Right renal cortex interstitium (tissue), 3 donors: Measurements from ENCODE around the gene LDAF1. TPM values are rescaled to one million over a fixed set of nuclear protein-coding genes. Genes with fewer than 3 reads are reported as not detected.
"Not testable (repeated sequence)": the region's sequence is repeated elsewhere in the genome, so short reads cannot be mapped to it uniquely, and the experiment has no call there.

ENCODE experiments used
- DNase-seq, 3 donors: peaks; one replicate each; pipeline ENCODE4 v3.0.0-alpha.2; 2013; ENCODE audit warnings: low read depth in 3 of 3, low spot score in 2 of 3
- polyA plus RNA-seq, 3 donors: library from polyadenylated mRNA; unstranded; fragments of 120-200 nt; gene quantifications; one replicate each; pipeline ENCODE4 v1.2.1, GENCODE V29; 2013; ENCODE audit not compliant: insufficient read length in 3 of 3

The LDAF1 gene
- polyA plus RNA-seq = 10 to 100 TPM; 23.6 to 28.4 (median 24.4) TPM

DNA sequence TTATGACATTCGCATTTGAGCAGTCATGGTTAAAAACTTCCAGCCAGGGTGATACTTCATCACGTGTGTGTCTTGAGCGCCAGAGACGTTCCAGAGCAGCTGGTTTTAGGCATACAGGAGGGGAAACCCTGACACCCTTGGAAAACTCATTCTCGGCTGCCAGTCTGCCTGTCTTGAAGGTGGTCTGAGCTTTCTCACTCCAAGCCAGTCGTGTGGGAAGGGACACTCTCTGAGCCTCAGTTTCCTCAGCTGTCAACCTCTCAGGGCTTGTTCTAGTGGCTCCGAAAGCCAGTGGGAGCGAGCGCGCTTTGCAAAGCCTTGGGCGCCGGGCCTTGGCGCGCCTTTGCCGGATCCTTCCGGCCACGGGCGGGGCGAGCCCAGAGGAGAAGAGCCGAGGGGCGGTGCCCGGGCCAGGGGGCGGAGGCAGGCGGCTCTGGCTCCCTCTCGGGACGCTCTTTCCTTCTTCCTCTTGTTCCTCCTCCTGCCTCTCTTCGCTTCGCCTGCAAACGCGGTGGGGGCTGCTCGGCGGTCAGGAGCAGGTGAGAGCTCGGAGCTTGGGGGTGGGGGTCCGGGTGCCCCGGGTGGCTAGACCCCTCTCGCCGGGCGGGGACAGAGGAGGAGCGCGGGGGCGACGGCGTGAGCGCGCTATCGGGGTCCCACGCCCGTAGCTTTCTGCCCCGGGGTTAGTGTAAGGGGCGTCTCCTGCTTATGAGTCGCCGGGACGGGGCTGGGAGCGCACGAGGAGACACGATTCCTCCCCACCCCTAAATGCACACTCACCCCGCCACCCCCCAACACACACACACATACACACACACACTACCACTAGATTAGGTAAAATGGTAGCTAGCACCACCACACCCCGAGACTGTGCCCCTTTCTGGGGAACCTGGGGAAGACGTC lies at the start of gene LDAF1:
Gene LDAF1, plus strand, starts transcription at position 467 of the 903 bp plus-strand sequence. CDS start 2,509 bp downstream, outside the sequence.
- peak in 1 of 3 donors; percentile 67 for DNase-seq

DNA sequence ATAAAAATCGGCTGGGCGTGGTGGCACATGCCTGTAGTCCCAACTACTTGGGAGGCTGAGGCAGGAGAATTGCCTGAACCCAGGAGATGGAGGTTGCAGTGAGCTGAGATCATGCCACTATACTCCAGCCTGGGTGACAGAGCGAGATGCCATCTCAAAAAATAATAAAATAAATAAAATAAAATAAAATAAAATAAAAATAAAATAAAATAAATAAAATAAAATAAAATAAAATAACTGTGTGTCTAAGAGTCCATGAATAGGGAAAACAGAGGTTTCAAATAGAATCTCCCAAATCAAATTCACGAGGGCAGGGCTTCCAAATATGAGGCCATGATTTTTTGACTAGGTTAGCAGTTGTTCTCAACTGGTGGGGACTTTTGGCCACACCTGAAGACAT lies 42.9 kb upstream of the LDAF1 start:
- DNase-seq = not testable (repeated sequence)

DNA sequence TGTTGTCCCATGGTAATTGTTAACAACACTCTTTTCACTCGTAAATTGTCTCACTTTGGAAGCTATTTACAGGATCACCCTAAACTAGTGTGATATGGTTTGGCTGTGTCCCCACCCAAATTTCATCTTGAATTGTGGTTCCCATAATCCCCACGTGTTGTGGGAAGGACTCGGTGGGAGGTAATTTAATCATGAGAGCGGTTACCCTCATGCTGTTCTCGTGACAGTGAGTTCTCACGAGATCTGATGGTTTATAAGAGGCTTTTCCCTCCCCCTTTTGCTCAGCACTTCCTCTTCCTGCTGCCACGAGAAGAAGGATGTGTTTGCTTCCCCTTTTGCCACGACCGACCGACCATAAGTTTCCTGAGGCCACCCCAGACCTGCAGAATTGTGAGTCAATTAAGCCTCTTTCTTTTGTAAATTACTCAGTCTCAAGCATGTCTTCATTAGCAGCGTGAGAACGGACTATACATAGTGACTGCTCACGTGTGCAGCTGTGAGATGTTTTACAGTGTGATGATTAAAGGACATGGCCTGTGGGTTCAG lies 42.3 kb upstream of the LDAF1 start:
- no peak for DNase-seq

DNA sequence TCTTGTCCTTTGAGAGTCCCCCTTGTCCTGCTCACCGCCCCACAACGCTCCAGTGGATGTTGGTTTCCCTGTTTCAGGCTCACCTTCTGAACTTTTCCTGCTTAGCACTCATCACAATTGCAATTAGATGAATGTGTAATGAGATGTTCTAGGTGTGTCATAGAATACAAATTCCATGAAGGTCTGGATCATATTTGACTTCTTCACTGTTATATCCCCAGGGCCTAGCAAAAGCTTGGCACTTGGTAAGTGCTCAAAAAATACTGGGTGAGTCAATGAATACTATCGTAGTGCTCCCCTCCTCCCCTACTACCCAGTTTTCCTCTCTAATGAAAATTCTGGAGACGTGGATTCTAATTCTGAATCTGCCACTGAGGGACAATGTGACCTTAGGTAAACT lies 40.9 kb upstream of the LDAF1 start:
- DNase-seq = no peak

DNA sequence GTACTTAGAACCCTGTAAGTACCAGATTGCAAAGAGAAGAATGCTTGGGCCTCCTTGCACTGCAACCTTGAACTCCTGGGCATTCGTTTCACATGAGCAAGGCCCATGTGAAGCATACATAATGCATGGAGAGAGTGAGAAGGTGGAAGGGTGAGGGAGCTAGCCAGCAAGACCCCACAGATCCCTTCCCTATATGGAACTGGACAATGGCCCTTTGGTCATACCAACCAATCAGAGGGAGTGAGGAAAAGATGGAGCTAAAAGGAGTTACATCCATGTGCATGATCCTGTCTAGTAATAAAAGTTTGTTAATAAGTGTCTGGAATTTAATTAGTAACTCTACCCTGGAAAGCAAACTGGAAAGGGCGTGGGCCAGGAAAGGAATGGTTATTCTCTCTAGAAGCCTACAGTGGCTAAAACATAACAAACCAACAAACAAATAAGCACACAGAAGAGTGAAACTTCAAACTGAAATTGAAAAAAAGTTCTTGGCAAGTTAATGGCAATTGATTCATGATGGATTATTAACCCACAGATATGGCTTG lies 37.4 kb upstream of the LDAF1 start:
- DNase-seq = no peak

DNA sequence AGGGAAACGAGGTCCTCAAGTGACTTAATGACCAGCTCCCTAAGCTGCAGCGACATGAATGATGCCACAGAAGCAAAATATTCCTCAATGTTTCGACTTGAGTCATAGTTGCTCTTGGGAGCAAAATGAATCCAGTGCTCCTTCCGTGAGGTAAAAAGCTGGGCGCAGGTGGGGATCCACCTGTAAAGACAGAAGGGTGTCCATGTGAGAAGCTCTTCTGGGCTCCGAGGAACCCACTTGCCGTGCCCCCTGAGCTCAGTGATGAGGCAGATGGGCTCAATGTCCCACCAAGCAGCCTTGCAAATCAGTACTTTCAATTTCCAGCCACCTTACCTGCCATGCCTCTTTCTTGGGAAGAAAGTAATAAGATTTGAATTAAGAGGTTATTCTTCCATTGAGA lies 33.3 kb upstream of the LDAF1 start:
- no peak for DNase-seq

DNA sequence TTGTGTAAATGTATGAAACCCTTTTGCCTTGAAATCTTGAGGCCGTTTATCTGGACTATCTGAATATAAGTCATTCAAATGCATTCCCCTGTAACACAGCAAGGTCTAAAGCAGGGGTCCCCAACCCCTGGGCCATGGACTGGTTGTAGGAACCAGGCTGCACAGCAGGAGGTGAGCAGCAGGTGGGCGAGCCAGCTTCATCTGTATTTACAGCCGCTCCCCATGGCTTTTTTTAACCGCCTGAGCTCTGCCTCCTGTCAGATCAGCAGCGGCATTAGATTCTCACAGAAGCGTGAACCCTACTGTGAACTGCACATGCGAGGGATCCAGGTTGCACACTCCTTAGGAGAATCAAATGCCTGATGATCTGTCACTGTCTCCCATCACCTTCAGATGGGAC lies 32.0 kb upstream of the LDAF1 start:
- no peak for DNase-seq

DNA sequence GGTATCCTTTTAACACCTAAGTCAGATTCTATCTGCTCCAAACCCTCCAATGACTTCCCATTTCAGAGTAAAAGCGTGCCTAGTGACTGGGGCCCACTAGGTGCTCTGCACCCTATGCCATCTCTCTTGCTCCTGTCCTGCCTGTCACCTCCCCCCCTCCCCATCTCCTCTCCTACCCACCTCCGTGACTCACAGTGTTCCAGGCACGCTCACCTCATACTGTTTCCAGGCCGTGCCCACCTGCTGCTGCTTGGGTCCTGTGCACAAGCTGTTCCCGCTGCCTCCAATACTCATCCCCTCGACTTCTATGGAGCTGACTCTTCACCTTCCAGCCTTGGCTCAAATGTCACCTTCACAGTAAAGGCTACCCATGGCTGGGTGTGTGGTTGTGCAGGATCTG lies 29.5 kb upstream of the LDAF1 start:
- no peak for DNase-seq

DNA sequence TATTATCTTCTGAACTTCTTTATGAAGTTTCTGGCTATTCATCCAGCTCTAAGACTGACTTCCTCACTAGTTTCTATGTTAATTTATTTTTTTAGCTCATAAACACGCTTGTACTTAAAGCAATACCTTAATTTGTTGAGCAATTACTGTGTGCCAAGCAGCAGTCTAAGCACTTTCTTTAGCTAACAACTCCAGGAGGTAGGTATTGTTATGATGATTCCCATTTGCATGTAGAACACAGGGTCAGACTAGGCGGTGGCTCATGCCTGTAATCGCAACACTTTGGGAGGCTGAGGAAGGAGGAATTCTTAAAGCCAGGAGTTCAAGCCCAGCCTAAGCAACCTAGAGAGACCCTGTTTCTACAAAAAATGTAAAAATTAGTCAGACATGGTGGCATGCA lies 27.7 kb upstream of the LDAF1 start:
- DNase-seq = no peak

DNA sequence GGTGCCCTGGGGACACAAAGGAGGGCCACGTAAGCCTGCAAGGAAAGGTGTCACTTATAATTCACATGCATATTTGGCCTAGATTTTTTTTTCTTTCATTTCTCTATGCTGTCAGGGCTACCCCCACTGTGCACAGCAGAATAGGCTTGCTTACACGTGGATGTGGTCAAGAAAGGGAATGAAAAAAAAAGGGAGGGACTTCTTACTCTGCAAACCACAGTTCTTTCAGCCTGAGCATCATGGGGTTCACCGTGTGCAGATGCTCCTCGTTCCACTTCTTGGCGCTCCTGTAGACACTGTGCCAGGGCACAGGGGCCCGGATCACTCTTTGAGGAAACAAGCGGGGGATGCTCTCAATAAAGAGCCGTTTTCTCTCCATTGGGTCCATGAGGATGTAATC lies 24.4 kb upstream of the LDAF1 start:
- DNase-seq = no peak

DNA sequence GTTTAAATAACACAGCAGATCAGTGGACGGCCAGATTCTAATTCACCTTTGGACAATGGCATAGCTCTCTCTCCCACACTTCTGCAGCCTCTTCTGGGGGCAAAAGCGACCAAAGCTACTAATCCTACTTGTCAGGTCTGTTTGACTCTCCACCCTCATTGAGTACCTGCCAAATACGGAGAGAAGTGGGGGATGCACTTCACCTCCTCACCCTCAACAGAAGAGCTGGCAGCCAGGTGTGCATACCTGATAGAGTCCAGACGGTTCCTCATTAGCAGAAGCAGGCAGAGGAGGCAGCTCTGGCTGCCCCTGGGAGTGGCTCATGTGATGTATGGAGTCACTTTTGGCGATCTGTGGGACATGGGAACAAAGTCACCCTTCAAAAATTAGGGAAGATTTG lies 12.7 kb upstream of the LDAF1 start:
- DNase-seq = no peak

DNA sequence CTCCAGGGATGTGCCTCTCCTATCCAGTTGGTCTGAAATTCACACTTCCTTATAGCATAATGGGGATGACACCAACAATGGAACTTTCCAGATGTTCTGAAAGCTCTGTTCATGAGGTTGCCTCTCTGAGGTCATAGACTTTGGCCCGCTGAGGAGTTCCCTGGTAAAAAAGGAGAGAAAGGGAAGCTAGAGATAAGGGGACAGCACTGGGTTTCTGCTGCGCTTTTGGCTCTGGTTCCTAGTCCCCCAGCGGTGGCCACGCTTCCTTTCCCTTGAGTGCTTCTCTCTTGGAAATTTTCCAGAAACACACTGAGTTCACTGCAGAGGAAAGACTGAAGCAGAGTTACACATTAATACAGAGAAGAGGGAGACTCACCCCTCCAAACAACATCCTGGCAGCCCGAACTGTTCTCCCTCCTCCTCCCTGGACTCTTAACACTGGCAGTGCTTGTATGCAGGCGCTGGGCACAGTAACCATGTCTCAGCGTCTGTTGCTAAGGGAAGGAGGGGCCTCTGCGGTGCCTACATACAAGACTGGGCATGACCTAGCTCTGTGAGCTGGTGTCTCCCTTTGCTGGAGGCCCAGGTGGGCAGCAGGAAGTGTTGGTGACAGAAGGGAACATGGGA lies 8.0 kb upstream of the LDAF1 start, which contains the start of gene DNAH3:
Gene DNAH3, minus strand, starts transcription at position 472 of the 627 bp plus-strand sequence. CDS start 527 bp downstream, outside the sequence.
- DNase-seq = no peak

DNA sequence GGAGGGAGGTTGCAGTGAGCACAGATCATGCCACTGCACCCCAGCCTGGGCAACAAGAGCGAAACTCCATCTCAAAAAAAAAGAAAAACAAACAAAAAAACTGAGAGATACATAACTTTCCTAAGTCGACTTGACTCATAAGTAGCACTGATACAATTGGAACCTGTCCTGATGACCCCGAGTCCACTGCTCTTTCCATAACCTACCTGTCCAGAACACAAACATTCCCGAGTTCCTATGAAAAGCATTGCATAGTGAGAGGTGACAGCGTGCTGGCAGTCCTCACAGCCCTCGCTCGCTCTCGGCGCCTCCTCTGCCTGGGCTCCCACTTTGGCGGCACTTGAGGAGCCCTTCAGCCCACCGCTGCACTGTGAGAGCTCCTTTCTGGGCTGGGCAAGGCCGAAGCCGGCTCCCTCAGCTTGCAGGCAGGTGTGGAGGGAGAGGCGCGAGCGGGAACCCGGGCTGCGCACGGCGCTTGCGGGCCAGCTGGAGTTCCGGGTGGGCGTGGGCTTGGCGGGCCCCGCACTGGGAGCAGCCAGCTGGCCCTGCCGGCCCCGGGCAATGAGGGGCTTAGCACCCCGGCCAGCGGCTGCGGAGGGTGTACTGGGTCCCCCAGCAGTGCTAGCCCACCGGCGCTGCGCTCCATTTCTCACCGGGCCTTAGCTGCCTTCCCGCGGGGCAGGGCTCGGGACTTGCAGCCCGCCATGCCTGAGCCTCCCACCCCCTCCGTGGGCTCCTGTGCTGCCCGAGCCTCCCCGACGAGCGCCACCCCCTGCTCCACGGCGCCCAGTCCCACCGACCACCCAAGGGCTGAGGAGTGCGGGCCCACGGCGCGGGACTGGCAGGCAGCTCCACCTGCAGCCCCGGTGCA lies 6.1 kb upstream of the LDAF1 start:
- not testable (repeated sequence) for DNase-seq

DNA sequence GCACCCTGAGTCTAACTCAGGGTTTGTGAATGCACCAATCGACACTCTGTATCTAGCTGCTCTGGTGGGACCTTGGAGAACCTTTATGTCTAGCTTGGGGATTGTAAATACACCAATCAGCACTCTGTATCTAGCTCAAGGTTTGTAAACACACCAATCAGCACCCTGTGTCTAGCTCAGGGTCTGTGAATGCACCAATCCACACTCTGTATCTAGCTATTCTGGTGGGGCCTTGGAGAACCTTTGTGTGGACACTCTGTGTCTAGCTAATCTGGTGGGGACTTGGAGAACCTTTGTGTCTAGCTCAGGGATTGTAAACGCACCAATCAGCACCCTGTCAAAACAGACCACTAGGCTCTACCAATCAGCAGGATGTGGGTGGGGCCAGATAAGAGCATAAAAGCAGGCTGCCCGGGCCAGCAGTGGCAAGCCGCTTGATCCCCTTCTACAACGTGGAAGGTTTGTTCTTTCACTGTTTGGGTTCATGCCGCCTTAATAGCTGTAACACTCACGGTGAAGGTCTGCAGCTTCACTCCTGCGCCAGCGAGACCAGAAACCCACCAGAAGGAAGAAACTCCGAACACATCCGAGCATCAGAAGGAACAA lies 5.2 kb upstream of the LDAF1 start:
- not testable (repeated sequence) for DNase-seq

DNA sequence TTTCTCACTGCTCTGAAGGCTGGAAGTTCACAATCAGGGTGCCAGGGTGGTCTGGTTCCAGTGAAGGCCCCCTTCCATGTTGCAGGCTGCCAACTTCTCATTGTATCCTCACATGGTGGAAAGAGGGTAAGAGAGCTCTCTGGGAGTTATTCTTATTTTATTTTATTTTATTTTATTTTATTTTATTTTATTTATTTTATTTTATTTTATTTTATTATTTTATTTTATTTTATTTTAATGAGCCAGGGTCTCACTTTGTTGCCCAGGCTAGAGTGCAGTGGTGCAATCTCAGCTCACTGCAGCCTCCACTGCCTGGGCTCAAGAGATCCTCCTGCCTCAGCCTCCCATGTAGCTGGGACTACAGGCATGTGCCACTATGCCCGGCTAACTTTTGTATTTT lies 2.5 kb upstream of the LDAF1 start:
- DNase-seq = not testable (repeated sequence)

DNA sequence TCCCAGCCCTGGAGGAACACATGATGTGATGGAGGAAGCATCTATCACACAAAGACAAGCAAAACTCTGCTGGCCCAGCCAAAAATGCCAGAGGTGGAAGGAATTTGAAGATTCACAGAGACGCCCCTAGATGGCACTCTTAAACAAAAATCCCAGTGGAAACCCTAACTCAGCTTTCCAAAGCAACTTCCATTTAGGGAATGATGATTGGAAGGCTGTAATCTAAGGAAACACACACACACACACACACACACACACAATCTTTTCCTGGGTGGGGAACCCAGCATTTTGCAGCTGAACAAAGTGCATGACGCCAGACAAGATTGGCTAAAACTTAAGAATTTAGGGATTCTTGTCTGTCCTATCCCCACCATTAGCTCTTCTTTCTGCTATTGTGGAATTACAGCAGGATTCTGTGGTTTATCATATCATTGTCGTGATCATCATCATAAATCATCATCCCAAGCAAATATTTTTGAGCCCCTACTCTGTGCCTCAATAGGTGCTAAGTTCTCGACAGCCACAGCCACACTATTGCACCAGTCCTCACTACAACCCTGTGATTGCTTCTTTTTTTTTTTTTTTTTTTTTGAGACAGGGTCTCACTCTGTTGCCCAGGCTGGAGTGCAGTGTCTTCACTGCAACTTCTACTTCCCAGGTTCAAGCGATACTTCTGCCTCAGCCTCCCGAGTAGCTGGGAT lies 1.6 kb upstream of the LDAF1 start:
- no peak for DNase-seq

DNA sequence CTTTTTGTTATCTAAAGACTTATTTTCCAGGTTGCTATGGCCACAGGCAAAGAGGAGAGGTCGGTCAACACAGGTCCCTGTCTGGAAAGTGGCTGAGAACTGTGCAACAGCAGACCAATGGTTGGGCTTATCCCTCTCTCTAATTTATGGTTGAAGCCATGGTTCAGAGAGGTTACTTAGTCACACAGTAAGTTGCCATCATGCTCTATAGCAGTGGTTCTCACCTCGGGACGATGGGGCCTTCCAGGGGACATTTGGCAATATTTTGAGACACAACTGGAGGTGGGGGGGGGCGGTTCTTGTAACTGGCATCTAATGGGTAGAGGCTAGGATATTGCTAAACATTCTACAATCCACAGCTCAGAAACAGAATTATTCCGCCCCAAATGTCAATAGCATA lies 842 bp upstream of the LDAF1 start:
- DNase-seq = no peak

DNA sequence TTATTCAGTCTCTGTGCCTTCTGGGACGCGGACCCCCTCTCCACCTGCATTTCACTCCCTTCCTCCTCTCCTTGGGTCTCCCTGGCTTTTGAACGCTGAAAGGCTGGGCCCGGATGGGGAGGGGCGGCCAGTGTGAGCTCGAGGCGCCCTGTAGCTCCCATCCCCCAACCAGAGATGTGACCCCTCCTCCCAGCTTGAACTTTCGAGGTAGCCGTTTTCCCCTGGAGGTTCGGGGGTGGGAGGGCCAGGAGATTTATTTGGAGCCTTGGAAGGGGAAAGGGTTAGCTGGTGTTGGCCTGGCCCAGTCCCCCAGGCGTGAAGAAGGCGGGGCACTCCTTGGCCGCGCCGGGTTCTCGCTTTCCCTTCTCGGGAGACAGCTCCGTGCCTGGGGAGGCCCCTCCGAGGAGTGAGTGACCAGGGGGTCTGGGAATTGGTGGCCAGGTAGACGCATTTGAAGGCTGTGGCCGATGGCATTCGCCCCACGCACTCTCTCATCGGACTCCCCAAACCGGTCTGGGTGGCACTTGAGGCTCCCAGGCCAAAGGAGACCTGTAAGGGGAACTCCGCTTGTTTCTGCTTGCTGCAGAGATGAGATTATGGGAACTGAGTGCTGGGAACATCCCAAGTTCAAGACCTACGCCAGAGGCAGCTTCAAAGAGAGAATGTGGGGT lies 942 bp downstream of the LDAF1 start:
- no peak for DNase-seq

DNA sequence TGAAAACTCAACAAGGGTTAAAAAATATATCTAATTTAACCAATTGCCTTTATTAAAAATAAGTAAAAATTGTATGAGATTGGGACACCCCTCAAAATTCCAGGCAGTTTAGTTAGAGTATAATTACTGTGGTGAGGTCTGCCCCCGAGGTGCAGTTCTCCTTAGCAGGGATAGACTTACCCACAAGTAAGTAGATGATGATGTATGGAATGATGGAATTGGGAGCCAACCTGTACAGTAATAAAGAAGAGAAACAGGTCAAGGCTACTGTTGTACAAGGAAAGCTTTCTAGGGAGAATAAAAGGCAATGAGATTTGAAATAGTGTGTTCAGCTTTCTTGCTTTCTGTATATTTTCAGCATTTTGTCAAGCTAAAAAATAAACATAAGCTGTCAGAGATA lies 1.8 kb downstream of the LDAF1 start:
- no peak for DNase-seq
